NCI-H2196 (cell line): ENCODE data around the gene TMEFF2.
"Not testable (repeated sequence)": the region's sequence is repeated elsewhere in the genome, so short reads cannot be mapped to it uniquely, and the experiment has no call there.

Experiments used
- DNase-seq: peaks from one replicate; lab custom pipeline; 2025; ENCODE audit not compliant: unreplicated experiment; lab: John Stamatoyannopoulos, UW

The TMEFF2 gene

GRCh38 chr2:191938779-191939178, 256.0 kb downstream of the TMEFF2 start:
- DNase-seq, result no peak

DNA sequence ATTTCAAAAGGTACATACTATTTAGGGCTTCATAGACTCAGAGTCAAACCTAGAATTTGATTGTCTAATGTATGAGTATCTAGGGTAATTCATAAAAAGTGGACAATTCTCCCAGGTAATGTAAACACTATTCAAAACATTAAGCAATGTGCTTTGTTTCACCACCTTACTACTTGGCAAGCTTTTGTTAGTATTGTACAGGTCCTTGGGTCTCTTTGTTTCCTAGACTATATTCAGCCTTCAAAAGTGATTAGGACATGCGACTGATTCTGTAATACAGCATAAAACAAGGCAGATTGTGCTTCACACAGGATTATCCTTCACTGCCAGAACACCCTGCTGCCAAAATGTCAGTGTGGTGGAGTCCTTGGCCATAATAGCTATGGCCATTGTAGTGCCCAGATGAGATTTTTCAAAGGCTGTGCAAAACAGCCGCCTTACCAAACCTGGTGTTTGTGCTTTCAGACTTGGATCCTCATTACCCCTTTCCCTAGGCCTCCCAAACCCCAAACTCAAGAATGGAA, 257.8 kb downstream of the TMEFF2 start:
- DNase-seq, result no peak

DNA sequence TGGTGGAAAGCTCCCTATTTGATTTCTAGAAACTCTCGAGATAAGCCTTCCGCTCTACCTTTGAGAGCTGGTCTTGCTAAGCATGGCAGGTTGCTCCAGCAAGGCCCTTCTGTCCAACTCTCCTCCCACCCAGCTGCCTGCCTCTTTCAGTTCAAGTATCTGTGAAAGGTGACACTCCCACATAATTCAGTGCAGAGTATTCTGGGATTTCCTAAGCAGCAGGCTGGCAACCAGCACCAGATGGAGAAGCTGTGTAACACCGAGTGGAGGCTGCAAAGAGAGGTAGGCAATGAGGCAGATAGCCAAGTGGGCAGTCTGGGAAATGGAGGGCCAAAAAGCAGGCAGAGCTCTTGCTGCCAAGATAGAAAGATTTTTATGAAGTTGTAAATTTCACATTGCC, 259.5 kb downstream of the TMEFF2 start:
- DNase-seq, result peak; percentile 3

- DNase-seq, result no peak
These were observed 261.2 kb downstream of the TMEFF2 start for GRCh38 chr2:191933307-191934105.

GRCh38 chr2:191932286-191932685, 262.4 kb downstream of the TMEFF2 start:
- no peak for DNase-seq

GRCh38 chr2:191931329-191931728, 263.4 kb downstream of the TMEFF2 start:
- no peak for DNase-seq

DNA sequence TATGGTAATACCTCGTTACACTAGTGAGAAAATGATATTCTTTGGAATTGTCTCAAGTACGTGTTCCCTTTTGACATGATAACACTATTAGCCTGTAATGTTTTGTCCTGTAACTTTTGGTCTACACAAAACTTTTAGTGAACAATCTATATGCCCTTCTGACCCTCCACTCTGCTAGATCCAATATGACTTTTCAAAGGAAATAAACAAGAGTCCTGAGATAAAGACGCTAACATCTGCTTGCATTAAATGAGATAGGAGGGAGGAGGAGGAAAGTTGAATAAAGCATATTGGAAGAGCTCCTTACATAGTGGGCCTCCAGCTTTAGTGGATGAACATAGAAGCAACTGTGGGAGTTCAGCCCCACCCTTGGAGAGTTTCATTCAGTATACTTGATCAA, 264.5 kb downstream of the TMEFF2 start:
- DNase-seq, result no peak

DNA sequence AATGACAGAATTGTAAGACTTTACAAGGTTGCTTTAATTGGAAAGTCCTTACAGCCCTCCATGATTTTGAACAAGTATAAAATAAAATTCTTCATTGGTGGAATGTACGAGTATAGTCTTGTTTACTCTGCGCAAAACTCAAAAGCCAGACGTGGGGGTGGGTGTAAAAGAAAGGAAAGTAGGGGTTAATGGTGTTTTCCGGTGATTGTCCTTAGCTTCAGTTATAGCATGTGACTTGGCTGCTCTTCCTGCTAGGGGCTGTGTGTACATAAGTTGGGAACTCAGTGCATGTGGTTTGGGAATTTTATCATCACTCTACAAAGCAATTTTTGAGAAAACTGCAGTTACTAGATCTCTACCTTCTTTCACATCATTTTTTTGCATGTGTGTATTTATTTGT, 265.4 kb downstream of the TMEFF2 start:
- DNase-seq, result no peak

GRCh38 chr2:191927991-191928390, 266.7 kb downstream of the TMEFF2 start:
- no peak for DNase-seq

- peak; percentile 12 for DNase-seq
These were observed 267.3 kb downstream of the TMEFF2 start for GRCh38 chr2:191927319-191927867.

- no peak for DNase-seq
These were observed 268.1 kb downstream of the TMEFF2 start for GRCh38 chr2:191926671-191927070.

GRCh38 chr2:191923652-191923997, 271.1 kb downstream of the TMEFF2 start:
- DNase-seq, result no peak

- DNase-seq, result no peak
These were observed 271.7 kb downstream of the TMEFF2 start for GRCh38 chr2:191922736-191923651.

DNA sequence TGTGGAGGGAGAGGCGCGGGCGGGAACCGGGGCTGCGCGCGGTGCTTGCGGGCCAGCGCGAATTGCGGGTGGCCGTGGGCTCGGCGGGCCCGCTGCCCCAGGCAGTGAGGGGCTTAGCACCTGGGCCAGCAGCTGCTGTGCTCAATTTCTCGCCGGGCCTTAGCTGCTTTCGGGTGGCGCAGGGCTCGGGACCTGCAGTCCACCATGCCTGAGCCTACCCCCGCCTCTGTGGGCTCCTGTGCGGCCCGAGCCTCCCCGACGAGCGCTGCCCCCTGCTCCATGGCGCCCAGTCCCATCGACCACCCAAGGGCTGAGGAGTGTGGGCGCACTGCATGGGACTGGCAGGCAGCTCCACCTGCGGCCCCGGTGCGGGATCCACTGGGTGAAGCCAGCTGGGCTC, 273.1 kb downstream of the TMEFF2 start:
- not testable (repeated sequence) for DNase-seq

- no peak for DNase-seq
These were observed 274.2 kb downstream of the TMEFF2 start for GRCh38 chr2:191920502-191920901.

DNA sequence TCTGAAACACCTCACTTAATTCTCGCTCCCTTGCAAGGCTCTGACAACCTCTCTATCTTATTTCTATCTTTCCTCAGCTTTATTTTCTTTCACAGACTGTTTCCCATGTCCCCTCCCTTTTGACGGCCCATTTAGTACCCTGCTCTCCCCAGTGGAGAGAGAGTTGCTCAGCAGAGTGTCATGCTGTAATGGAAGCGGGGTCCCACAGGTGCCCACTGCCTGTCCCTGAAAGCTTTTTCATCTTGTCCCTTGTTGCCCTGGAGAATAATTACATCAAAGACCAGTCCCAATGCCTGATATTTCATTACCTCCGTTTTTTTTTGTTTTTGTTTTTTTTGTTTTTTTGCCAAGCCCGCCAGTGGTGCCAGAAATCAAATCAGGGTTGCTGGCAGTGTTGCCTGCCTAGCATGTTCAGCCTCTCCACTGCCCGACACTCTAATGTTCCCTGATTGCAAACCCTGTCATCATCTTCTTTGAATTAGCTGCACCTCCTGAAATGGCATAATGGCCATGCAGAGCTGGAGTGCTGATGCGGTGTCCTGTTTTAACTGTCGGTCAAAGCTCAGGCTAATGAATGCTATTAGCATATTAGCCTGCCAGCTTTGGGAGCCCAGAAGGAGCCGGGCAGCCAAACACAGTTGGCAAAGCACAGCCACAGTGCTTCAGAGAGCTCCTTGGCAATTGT, 276.6 kb downstream of the TMEFF2 start:
- DNase-seq, result no peak

DNA sequence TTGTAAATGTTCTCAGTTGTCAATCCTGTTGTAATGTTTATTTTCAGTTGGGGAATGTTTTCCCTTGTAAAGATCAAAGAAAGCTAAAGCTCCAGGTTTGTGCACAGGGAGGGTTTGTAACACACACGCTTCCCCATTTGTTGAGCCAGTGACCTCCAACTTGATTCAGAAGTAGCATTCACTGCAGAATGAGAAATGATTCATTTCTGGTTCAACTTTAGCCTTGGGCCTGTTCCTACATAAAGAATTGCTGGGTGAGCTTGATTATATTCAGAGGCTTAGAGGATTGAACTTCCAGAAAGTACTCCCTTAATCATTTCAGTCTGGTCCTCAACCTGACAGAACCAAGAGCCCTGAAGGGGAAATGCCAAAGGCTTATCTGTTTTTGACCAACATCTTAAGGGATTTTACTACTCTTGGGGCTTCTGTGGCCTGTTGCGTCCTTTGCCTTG, 277.3 kb downstream of the TMEFF2 start:
- DNase-seq, result no peak

- DNase-seq, result no peak
These were observed 277.9 kb downstream of the TMEFF2 start for GRCh38 chr2:191916826-191917225.

DNA sequence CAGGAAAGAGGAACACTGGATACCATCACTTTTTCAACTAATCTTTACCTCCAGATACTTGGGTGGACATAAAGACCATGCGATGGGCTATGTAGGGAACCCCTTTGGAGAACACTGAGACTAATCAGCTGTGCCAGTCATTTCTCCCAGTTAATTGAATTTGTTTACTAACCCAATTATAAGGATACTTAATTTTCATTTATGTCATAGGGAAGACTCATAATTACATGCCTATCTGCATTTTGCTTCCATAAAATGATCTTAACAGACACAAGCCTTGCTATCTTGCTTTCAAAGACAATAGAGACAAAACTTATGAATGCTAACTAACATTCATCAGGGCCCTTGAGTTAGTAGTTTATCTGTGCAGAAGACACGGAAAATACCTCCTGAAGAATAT, 279.0 kb downstream of the TMEFF2 start:
- no peak for DNase-seq

- no peak for DNase-seq
These were observed 280.9 kb downstream of the TMEFF2 start for GRCh38 chr2:191913796-191914195.

GRCh38 chr2:191912764-191913163, 282.0 kb downstream of the TMEFF2 start:
- DNase-seq, result no peak
